ENCODE measurements around the gene WIPF3.

Gene WIPF3

DNA sequence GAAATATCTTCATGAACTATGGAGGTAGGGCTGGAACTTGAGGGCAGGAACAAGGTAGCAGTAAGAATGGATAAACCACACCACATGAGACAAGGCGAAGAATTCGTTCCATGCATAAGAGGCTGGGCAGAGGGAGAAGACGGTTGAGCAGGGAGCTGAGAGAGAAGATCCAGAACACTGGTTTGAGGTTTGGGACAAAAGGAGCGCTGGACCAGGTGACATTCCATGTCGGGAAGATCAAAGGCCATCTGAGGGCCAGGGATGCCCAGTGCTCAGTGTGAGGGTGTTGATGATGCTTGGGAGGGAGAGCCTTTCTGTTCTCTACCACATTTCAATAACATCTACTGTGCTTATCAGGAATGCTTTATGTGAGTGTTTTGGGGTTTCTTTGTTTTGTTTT lies 52.8 kb downstream of the WIPF3 start:
- no peak overlapping the region for H3K27ac ChIP-seq (ENCODE audit: low read depth, low read length)
- no peaks in the 10 kb centered on the region for H3K4me1 ChIP-seq (ENCODE audit: control insufficient read depth, low read length)
- no peak for TF ChIP-seq EZH2phosphoT487 (IDR thresholded peaks at IDR 0.05; ENCODE audit: borderline replicate concordance, low read length)
- TF ChIP-seq, protein P1, sequence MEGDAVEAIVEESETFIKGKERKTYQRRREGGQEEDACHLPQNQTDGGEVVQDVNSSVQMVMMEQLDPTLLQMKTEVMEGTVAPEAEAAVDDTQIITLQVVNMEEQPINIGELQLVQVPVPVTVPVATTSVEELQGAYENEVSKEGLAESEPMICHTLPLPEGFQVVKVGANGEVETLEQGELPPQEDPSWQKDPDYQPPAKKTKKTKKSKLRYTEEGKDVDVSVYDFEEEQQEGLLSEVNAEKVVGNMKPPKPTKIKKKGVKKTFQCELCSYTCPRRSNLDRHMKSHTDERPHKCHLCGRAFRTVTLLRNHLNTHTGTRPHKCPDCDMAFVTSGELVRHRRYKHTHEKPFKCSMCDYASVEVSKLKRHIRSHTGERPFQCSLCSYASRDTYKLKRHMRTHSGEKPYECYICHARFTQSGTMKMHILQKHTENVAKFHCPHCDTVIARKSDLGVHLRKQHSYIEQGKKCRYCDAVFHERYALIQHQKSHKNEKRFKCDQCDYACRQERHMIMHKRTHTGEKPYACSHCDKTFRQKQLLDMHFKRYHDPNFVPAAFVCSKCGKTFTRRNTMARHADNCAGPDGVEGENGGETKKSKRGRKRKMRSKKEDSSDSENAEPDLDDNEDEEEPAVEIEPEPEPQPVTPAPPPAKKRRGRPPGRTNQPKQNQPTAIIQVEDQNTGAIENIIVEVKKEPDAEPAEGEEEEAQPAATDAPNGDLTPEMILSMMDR (IDR thresholded peaks at IDR 0.05; ENCODE audit: low read depth, low read length, poor library complexity, severe bottlenecking): no peak
- no peaks in the 10 kb centered on the region for H3F3A ChIP-seq (ENCODE audit: control insufficient read depth, insufficient read depth)
- H3K9me3 ChIP-seq (ENCODE audit: control insufficient read depth, insufficient read depth, low read length): no peaks in the 10 kb centered on the region
- no peak overlapping the region for H3K4me2 ChIP-seq (ENCODE audit: low read length)
- peaks cover 19% of the 10 kb centered on the region for H3K27me3 ChIP-seq (ENCODE audit: control insufficient read depth, low read length)
- H3K36me3 ChIP-seq (ENCODE audit: control insufficient read depth, low read length): no peaks in the 10 kb centered on the region
- H3K79me2 ChIP-seq (ENCODE audit: control insufficient read depth, low read length): no peaks in the 10 kb centered on the region
- H4K20me1 ChIP-seq (ENCODE audit: control insufficient read depth, insufficient read depth, low read depth, low read length): no peaks in the 10 kb centered on the region
- H3K9me2 ChIP-seq (replicated peaks; ENCODE audit: control insufficient read depth, low read length): no peaks in the 10 kb centered on the region
- no peak overlapping the region for H3K4me3 ChIP-seq (ENCODE audit: low read length)

DNA sequence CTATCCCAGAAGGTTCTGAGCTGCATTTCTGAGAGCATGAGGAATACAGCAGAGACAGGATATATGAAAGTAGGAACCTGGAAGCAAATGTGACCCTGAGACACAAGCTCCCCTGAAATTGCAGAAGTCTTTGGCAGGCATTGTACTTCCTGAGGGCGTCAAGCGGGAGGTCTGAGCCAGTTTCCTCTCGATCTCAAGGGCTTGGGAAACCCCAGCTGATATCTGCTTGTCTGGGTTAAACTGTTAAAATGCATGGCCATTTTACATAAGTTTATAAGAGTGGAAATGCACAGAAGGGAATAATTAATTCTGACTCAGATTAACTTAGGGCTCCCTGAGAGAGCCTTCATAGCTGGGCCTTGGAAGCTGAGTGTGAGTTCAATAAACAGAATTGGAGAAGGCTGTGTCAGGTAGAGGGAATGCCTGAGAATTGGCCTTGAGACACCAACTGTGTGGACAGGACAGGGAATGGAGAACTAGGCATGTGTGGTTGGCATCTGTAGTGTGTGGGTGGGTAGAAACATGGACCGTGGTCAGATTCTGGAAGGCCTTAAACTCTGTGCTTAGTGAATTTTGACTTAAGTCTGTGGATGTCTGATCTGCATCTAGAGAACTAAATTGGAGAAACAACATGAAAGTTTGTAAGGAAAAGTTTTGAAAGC lies 53.3 kb downstream of the WIPF3 start:
- no peaks in the 10 kb centered on the region for H3K36me3 ChIP-seq (ENCODE audit: control insufficient read depth, low read length)
- TF ChIP-seq, protein P1 (IDR thresholded peaks at IDR 0.05; ENCODE audit: low read depth, low read length, poor library complexity, severe bottlenecking): no peak
- TF ChIP-seq EZH2phosphoT487 (IDR thresholded peaks at IDR 0.05; ENCODE audit: borderline replicate concordance, low read length): no peak
- no peaks in the 10 kb centered on the region for H4K20me1 ChIP-seq (ENCODE audit: control insufficient read depth, insufficient read depth, low read depth, low read length)
- H3K27me3 ChIP-seq (ENCODE audit: control insufficient read depth, low read length): peaks cover 16% of the 10 kb centered on the region
- no peaks in the 10 kb centered on the region for H3K9me2 ChIP-seq (replicated peaks; ENCODE audit: control insufficient read depth, low read length)
- no peak overlapping the region for H3K4me3 ChIP-seq (ENCODE audit: low read length)
- H3K27ac ChIP-seq (ENCODE audit: low read depth, low read length): no peak overlapping the region
- no peak overlapping the region for H3K4me2 ChIP-seq (ENCODE audit: low read length)
- H3K79me2 ChIP-seq (ENCODE audit: control insufficient read depth, low read length): no peaks in the 10 kb centered on the region
- no peaks in the 10 kb centered on the region for H3K9me3 ChIP-seq (ENCODE audit: control insufficient read depth, insufficient read depth, low read length)
- no peaks in the 10 kb centered on the region for H3F3A ChIP-seq (ENCODE audit: control insufficient read depth, insufficient read depth)
- no peaks in the 10 kb centered on the region for H3K4me1 ChIP-seq (ENCODE audit: control insufficient read depth, low read length)

DNA sequence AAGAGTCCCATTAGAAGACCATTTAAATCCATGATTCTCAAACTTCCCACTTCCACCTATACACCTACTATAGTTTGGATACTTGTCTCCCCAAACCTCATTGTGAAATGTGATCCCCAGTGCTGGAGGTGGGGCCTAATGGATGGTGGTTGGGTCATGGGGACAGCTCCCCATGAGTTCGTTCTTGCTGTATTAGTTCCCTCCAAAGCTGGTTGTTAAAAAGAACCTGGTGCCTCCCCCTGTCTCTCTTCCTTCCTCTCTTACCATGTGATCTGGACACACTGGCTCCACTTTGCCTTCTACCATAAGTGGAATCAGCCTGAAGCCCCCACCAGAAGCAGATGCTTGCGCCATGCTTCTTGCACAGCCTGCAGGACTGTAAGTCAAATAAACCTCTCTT lies 53.9 kb downstream of the WIPF3 start:
- peaks cover 11% of the 10 kb centered on the region for H3K27me3 ChIP-seq (ENCODE audit: control insufficient read depth, low read length)
- TF ChIP-seq EZH2phosphoT487 (IDR thresholded peaks at IDR 0.05; ENCODE audit: borderline replicate concordance, low read length): no peak
- TF ChIP-seq, protein P1 (IDR thresholded peaks at IDR 0.05; ENCODE audit: low read depth, low read length, poor library complexity, severe bottlenecking): no peak
- no peaks in the 10 kb centered on the region for H3K79me2 ChIP-seq (ENCODE audit: control insufficient read depth, low read length)
- no peak overlapping the region for H3K4me2 ChIP-seq (ENCODE audit: low read length)
- no peaks in the 10 kb centered on the region for H3K9me3 ChIP-seq (ENCODE audit: control insufficient read depth, insufficient read depth, low read length)
- no peaks in the 10 kb centered on the region for H3K36me3 ChIP-seq (ENCODE audit: control insufficient read depth, low read length)
- no peak overlapping the region for H3K4me3 ChIP-seq (ENCODE audit: low read length)
- H3F3A ChIP-seq (ENCODE audit: control insufficient read depth, insufficient read depth): no peaks in the 10 kb centered on the region
- no peak overlapping the region for H3K27ac ChIP-seq (ENCODE audit: low read depth, low read length)
- no peaks in the 10 kb centered on the region for H4K20me1 ChIP-seq (ENCODE audit: control insufficient read depth, insufficient read depth, low read depth, low read length)
- no peaks in the 10 kb centered on the region for H3K9me2 ChIP-seq (replicated peaks; ENCODE audit: control insufficient read depth, low read length)
- H3K4me1 ChIP-seq (ENCODE audit: control insufficient read depth, low read length): no peaks in the 10 kb centered on the region
